HG02798 (cell line): ENCODE results near the gene KLF6.

Experiments used
- ATAC-seq: cut with Tn5 transposase; IDR thresholded peaks from one replicate; pipeline ENCODE4 v1.9.1; 2021; ENCODE audit warnings: mild to moderate bottlenecking; ENCODE audit not compliant: unreplicated experiment, poor library complexity

Gene KLF6

DNA sequence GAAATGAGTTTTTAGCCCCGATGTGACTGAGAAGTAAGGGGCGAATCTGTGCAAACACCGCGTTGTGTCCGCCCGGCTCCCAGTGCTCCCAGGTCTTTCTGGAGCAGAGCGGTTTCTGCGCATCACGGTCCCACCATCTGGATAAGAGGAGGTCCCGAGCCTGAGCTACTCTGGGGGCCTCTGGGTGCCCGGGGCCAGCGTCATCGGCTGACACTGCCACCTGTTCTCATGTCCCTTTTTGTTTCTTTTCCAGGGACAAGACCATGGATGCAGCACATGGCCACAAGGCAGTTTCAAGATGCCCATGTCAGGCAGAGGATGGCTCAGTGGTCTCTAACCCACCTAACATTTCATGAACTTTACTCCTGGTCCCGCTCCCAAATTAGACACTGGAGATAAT lies 24.9 kb downstream of the KLF6 start:
- no peak for ATAC-seq

GRCh38 chr10:3759397-3759796 lies 25.6 kb downstream of the KLF6 start:
- no peak for ATAC-seq

GRCh38 chr10:3758491-3758970 lies 26.5 kb downstream of the KLF6 start:
- no peak for ATAC-seq

DNA sequence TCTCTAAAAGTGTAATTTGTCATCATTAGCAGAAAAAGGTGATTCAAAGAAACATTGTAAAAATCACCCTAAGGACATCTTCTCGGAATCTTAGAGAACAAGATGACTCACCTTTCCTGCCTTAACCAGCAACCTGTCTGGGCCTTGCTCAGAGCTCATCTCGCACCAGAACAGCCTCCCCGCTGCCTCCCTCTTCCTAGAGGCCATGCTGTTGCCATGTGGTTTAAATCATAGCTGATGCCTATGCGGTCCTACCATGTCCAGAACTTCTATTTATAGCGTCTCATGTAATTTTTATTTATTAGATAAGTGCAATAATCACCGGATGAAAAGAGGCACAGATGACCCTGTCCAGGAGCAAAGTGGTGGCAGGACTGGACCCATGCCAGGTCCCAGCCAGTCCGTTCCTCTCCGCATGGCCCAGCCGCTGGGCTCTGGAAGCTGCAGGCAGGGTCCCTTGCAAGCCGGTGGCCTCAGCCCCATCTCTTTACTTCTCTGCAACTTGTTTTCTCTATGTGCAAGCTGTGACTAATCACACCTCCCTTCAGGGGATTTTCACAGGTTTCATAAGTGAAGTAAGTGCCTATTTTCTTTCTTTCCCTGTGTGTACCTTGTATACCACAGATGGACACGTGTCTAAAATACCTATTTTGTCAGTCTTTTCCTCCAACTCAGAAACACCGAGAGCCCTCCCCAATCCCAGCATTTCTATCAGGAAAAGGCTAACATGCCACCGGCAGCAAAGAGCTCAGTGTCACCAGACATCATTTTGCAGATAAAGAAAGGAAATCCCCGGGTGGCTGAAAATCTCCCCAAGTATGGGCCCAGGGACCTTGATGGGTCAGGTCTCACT lies 27.1 kb downstream of the KLF6 start:
- peak; percentile 90 for ATAC-seq

GRCh38 chr10:3757250-3757637 lies 27.8 kb downstream of the KLF6 start:
- ATAC-seq: peak; percentile 31

GRCh38 chr10:3756360-3756740 lies 28.7 kb downstream of the KLF6 start:
- no peak for ATAC-seq

DNA sequence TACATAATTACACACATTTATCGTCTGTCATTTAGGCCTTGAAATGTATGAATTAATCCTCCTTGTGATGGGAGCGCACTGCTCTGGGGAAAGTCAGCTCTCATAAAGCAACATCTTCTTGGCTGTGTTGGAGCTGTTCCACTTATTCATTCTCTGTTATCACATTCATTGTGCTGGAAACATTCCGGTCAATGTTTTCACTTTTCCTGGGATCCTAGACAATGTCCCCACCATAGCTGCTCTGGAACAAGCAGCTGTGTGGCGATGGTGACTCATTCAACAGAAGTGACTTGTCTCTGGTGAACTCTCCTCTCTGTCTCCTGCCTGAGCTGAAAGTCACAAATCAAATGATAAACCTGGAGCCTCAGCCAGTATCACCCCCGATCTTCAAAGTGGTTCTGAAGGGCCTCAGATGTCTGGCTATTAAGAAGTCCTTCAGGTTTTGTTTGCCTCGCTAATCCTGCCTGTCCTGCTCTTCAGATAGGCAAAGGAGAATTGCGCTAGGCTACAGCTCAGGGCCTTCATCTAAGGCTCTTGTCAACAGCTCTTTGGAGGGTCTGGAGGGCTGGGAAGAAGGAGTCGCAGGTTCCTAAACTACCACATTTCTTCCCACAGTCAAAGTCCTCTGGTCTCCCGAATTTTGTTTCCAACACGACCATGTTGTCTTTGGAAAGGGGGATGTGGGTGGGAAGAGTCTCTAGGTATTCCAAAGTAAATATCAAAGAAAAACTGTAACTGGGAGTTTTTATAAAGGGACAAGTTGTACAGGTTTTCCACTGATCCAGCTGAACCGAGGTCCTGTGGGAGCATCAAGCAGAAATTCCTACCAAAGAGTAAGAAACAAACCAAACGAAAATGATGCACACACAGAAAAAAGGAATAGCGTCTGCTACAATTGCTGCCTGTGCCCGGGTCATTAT lies 29.3 kb downstream of the KLF6 start:
- no peak for ATAC-seq

DNA sequence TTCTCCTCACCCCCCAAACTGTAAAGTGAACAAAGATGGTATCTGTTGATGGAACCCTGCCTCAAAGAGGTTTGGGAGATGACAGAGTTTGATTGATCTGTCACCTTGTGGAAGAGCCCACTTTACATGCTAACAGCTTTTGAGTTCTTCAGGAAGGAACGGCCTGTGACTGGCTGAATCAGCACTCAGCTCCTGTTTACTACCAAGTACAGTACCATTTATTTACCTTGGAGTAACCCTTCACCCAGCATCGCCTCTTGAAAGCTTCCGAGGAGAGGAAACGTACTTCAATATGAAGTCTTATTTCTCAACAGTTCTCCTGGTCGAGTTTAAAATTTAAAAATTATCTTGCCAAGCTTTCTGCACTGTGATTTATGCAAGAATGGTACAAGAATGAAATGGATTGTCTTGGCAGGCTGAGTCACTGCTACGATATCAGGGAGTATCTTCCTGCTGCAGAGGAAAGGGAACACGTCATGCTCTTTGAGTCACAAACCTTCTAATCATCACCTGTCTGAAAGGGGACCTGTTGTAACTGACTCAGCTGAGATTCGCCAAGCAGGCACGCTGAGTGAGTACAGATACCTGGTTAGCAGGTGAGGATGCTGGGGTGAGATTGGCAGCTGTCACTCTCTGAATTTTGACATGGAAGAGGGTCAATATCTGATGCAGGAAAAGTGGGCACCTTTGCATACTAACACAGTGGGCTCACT lies 30.1 kb downstream of the KLF6 start:
- no peak for ATAC-seq

GRCh38 chr10:3750854-3751253 lies 34.2 kb downstream of the KLF6 start:
- no peak for ATAC-seq

DNA sequence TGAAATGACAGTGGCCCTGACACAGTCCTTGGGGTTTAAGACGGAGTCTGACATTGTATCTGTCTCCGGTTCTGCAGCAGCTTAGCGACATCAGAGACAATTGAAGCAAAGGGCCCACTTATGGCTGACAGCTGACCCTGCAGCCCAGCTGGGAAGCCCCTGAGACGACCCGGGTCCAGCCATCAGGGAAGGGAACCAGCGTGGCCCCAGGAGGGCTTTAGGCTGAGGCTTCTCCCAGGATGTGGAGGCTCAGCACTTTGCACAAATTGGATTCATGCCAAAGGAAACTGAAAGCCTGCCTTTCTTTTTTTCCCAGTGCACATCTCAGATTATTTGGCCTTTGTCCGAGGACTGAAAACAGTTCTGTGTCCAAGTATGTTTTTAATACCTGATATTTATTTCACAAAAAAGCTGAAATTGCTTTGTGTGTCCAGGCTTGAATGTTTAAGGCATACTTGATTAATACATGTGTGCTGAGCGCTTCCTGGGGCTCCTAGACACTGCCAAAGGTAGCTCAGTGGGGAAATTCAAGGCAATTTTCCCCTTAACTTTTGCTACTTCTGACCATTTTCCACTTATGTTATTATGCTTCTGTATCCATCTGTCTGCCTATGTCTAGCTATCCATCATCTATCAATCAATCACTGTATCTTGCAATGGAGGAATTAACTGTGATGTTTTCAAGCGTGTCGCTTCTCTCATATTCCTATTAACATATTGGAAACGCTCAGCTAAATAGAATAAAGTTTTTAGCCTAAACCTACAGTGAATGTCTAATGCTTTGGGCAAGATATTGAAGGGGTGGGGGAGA lies 34.8 kb downstream of the KLF6 start:
- ATAC-seq: no peak

GRCh38 chr10:3749600-3749999 lies 35.4 kb downstream of the KLF6 start:
- ATAC-seq: no peak

DNA sequence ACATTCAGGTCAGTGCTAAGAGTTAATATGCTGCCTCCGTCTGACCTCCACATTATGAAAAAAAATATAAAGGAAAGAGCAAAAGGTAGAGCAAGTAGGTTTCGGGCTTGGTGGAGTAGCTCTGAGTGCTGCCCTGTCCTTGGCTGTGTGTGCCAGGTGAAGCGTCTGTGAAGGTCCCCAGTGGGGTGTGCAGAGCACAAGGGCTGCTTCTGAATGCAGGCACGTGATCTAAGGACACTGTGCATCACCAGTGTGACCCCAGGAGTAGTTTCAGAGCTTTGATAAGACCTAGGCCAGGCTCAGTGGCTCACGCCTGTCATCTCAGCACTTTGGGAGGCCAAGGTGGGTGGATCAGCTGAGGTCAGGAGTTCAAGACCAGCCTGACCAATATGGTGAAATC lies 36.0 kb downstream of the KLF6 start:
- no peak for ATAC-seq

DNA sequence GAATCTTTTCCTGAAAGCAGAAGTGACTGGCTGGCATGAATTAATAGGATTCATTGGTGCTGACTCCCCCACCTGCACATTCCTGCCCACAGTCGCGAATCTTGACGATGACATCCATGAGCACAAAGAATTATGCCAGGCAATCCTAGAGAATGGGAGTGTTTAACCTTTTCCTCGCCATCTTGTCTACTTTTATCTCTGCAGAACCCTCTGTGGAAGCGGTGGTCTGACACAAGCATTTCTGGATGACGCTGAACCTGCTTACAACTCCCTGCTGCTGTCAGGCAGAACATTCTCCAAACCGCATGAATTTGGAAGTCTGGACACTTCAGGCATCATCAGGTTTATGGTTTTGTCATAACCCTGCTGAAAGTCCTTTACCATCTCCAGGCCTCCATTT lies 36.5 kb downstream of the KLF6 start:
- ATAC-seq: no peak

DNA sequence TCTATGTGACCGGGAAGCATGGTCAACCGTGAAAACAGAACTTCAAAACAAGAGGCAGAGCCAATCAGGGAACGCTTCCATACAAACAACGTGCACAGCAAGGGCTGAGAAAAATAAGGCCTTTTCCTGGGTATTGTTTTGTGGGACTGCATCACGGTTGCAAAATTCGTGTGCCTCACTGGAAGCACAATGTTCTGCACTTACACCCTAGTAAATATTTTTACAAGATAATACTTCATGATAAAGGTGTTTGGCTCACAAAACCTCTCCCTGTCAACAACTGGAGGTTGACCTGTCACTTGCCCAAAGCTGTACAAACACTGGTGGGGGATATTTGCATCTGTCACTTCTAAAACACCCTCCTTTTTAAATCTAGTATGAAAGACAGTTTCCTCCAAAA lies 37.0 kb downstream of the KLF6 start:
- ATAC-seq: no peak

DNA sequence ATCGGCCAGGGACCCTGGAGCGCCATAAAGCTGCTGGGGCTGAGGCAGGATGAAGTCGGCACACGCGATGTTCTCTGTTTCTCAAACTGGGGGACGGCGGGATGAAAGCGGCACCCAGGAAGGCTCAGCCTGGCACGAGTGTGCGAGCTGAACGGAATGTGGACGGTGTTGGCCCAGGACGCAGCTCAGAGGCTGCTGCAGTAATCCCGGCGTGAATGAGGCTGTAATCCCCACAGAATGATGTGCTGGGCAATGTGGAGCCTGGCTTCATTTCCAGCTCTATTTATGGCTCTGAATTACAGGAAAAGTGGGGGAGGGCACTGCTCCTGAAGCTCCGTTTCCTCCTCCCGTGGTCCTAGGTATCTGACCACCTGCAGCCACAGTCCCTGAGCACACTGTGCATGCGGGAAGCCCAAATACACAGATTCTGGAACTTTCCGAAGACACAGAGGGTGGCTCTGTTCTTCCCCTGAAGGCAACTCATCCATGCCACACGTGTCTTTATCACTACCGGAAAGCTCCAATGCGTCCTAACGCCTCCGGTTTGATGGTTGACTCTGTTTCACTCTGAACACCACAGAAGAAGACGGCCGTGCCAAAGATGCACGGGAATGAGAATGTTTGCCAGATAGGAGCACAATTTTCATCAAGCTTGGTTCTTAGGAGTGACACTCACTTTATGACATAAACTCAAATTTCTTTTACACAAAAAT lies 37.6 kb downstream of the KLF6 start:
- no peak for ATAC-seq

DNA sequence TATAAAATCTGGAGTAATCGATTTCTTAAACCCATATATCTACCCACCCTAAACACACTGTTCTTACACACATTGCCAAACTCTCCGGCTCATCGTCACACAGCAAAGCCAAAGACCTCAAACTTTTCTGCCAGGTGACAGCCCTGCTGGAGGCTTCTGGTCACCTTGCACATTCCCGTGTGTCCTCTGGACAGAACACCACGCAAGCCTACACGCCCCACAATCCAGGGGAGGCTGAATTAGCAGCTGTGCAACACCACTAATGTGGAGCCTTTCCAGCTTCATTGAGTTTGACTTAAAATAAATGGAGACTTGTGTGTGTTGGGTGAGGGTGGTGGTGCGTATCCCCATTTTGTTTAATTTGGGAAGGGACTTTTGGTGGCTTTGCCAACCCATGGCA lies 38.4 kb downstream of the KLF6 start:
- ATAC-seq: no peak

DNA sequence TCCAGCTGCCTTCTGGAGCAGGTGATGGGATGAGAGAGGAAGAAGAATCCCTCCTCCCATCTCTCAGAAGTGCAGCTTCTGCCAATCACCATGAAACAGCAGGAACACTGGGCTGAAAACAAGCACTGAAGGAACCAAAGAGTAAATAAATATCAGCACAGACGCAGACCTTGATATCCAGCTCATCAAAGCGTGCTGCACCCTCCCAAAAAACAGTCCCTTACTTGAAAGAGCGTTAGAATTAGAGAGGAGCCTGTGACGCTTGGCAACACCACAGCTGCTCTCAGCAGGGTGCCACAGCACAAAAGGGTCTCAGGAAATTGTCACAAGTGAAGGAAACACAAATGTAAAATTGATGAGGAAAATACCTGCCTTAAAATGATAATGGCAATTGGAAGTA lies 39.5 kb downstream of the KLF6 start:
- no peak for ATAC-seq

DNA sequence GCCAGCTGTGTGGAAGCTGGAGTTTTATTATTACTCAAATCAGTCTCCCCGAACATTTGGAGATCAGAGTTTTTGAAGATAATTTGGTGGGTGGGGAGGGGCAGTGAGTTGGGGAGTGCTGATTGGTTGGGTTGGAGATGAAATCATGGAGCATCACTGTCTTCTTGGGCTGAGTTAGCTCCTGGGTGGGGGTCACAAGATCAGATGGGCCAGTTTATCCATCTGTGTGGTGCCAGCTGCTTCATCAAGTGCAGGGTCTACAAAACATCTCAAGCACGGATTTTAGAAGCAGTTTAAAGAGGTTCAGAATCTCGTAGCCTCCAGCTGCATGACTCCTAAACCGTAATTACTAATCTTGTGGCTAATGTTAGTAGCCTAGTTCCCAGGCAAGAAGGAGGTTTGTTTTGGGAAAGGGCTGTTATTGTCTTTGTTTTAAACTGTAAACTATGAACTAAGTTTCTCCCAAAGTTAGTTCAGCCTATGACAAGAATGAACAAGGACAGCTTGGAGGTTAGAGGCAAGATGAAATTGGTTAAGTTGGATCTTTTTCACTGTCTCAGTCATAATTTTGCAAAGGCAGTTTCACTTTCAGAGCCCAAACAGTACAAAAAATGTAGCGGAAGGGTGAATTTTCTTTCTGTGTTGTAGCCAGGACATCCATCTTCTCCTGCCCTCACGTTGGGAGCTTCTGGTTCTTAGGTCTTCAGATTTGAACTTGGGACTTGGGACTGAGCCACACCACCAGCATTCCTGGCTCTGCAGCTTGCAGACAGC lies 43.1 kb downstream of the KLF6 start:
- ATAC-seq: no peak
